Cardiac muscle cell (in vitro differentiated cells and primary cell): ENCODE measurements around the gene NLRC5. TPM values are rescaled to one million over a fixed set of nuclear protein-coding genes. Genes with fewer than 3 reads are reported as not detected.

ENCODE experiments used
- DNase-seq, 2 donors: peaks; one replicate each; pipeline versions ENCODE4 v3.0.0 to v3.0.0-alpha.2; 2010 to 2017; ENCODE audit warnings: low read depth in 1 of 2, low spot score in 1 of 2
- H3K27ac ChIP-seq: fragments of 200-600 bp; sonication (generic); 2 replicates; pipeline ENCODE4 v1.5.1; 2016
- H3K27me3 ChIP-seq: fragments of 200-600 bp; sonication (generic); 2 replicates; pipeline ENCODE4 v1.6.0; 2016; ENCODE audit warnings: control low read depth
- H3K36me3 ChIP-seq: fragments of 200-600 bp; sonication (generic); 2 replicates; pipeline ENCODE4 v1.5.1; 2016; ENCODE audit warnings: control low read depth
- H3K4me1 ChIP-seq: fragments of 200-600 bp; sonication (generic); 2 replicates; pipeline ENCODE4 v1.8.1; 2017; ENCODE audit warnings: low read depth, mild to moderate bottlenecking, mixed run types
- H3K4me3 ChIP-seq: fragments of 200-600 bp; sonication (generic); 2 replicates; pipeline ENCODE4 v1.5.1; 2016; ENCODE audit warnings: mild to moderate bottlenecking
- H3K9me3 ChIP-seq: fragments of 200-600 bp; sonication (generic); 2 replicates; pipeline ENCODE4 v1.5.1; 2017; ENCODE audit warnings: low read depth, mild to moderate bottlenecking, control low read depth
- CTCF ChIP-seq: IDR thresholded peaks from 2 replicates; pipeline ENCODE4 v1.5.1; 2012; ENCODE audit warnings: low read depth, mild to moderate bottlenecking, low read length
- polyA plus RNA-seq: library from polyadenylated mRNA; unstranded; fragments of >200 nt; fragmentation: Nextera tagmentation; extraction: Ambion mirVana; gene quantifications from 2 replicates; pipeline ENCODE4 v1.2.1, GENCODE V29; 2016
- total RNA-seq: library from RNA; depleted of rRNA; stranded (reverse); fragments of >200 nt; gene quantifications from 2 replicates; pipeline ENCODE4 v1.2.3, GENCODE V29; 2016

The NLRC5 gene
- total and polyA plus RNA-seq, 2 experiments from 2014 or later = not detected

DNA sequence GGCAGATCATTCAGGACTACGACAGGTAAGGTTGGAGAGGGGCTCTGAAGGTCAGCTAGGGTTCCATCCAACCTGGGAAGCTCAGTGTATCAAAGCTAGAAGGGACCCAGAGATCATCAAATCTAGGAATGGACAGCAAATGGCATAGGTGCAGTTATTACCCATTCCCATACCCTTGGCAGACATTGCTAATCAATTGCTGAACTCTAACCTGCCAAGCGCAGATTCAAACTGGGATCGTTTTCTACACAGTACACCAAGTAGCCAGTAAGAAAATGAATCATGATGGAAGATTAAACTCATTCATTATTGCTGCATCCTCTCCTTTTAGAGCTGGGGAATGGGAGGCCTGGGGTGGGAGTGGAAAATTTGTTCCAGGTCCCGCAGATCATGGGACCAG lies 136.6 kb downstream of the NLRC5 start:
- no peaks in the 10 kb centered on the region for H3K27me3 ChIP-seq
- H3K9me3 ChIP-seq = no peaks in the 10 kb centered on the region
- H3K4me1 ChIP-seq = no peaks in the 10 kb centered on the region
- no peak for TF ChIP-seq CTCF
- no peaks in the 10 kb centered on the region for H3K36me3 ChIP-seq
- no peak for DNase-seq
- no peak overlapping the region for H3K27ac ChIP-seq
- no peak overlapping the region for H3K4me3 ChIP-seq

- Histone ChIP-seq H3K9me3 (no peaks in the 10 kb centered on the region), H3K4me3 (no peak overlapping the region), H3K36me3 (no peaks in the 10 kb centered on the region), H3K27ac (no peak overlapping the region), H3K27me3 (no peaks in the 10 kb centered on the region), H3K4me1 (no peaks in the 10 kb centered on the region)
- no peak for TF ChIP-seq CTCF
- no peak for DNase-seq
Observed at GRCh38 chr16:57126411-57126810, 137.1 kb downstream of the NLRC5 start.

DNA sequence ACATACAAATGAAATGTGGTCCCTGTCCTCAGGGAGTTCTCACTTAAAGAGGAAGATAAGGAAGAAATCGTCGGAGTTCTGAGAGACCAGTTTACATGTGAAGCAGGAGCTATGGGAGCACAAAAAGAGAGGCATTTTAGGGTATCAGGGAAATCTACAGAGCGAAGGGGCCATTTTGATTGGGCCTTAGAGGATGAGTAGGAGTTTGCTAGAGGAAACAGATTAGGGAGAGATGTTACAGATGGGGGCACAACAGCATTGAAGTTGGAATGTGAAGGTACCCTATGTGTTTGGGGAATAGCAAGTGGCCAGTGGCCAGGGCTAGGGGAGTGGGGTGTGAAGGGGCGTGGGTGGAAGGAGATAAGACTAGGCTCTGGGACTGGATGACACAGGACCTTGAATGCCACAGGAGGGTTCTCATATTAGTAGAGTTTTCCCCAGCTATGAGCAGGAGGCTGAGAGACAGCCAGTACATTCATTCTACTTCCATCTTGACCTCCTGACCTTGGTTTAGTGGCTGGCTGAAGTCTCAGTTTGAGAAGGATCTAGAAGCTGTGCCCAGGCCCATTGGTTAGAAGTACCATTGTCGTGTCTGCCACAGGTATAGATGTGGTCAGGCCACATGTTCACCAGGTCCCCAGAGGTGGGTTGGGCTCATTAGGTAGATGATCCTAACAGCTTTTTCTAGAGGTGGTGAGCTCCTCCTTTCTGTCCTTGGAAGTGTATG lies 137.8 kb downstream of the NLRC5 start:
- H3K4me3 ChIP-seq = no peak overlapping the region
- H3K9me3 ChIP-seq = no peaks in the 10 kb centered on the region
- H3K27ac ChIP-seq = no peak overlapping the region
- DNase-seq = no peak
- no peaks in the 10 kb centered on the region for H3K36me3 ChIP-seq
- H3K27me3 ChIP-seq = no peaks in the 10 kb centered on the region
- TF ChIP-seq CTCF = no peak
- H3K4me1 ChIP-seq = no peaks in the 10 kb centered on the region

- Histone ChIP-seq H3K4me3 (no peak overlapping the region), H3K36me3 (no peaks in the 10 kb centered on the region), H3K27ac (no peak overlapping the region), H3K9me3 (no peaks in the 10 kb centered on the region), H3K4me1 (no peaks in the 10 kb centered on the region), H3K27me3 (no peaks in the 10 kb centered on the region)
- no peak for DNase-seq
- no peak for TF ChIP-seq CTCF
Observed at GRCh38 chr16:57127836-57128235, 138.5 kb downstream of the NLRC5 start.

- no peaks in the 10 kb centered on the region for H3K9me3 ChIP-seq
- no peak for TF ChIP-seq CTCF
- DNase-seq = no peak
- H3K4me1 ChIP-seq = no peaks in the 10 kb centered on the region
- no peaks in the 10 kb centered on the region for H3K27me3 ChIP-seq
- no peaks in the 10 kb centered on the region for H3K36me3 ChIP-seq
- no peak overlapping the region for H3K27ac ChIP-seq
- no peak overlapping the region for H3K4me3 ChIP-seq
Observed at GRCh38 chr16:57128771-57129389, 139.5 kb downstream of the NLRC5 start.
